Loucy (cell line): ENCODE measurements around the gene NTSR2.

Experiments
- H2AFZ ChIP-seq: fragments of 200-600 bp; sonication (generic); 2 replicates; pipeline ENCODE4 v1.6.0; 2016; ENCODE audit warnings: antibody characterized with exemption, mild to moderate bottlenecking, low read length, moderate library complexity
- H3F3A ChIP-seq: fragments of 200-600 bp; 2 replicates; pipeline ENCODE4 v1.6.0; 2016; ENCODE audit warnings: antibody characterized with exemption, low read depth, mild to moderate bottlenecking
- H3K27me3 ChIP-seq: fragments of 200-600 bp; sonication (generic); 2 replicates; pipeline ENCODE4 v1.6.1; 2014; ENCODE audit warnings: low read length, mild to moderate bottlenecking; ENCODE audit not compliant: insufficient read depth, poor library complexity, severe bottlenecking
- H3K36me3 ChIP-seq: fragments of 200-600 bp; sonication (generic); 2 replicates; pipeline ENCODE4 v1.6.1; 2016; ENCODE audit warnings: low read length; ENCODE audit not compliant: insufficient read depth
- H3K4me1 ChIP-seq: fragments of 200-600 bp; sonication (generic); 2 replicates; pipeline ENCODE4 v1.5.1; 2014; ENCODE audit warnings: low read length, mild to moderate bottlenecking; ENCODE audit not compliant: insufficient read depth, poor library complexity, severe bottlenecking
- H3K4me2 ChIP-seq: fragments of 200-600 bp; sonication (generic); 2 replicates; pipeline ENCODE4 v1.6.0; 2014; ENCODE audit warnings: antibody characterized with exemption, low read length, low read depth, mild to moderate bottlenecking; ENCODE audit not compliant: poor library complexity, severe bottlenecking
- H3K4me3 ChIP-seq: fragments of 200-600 bp; sonication (generic); 2 replicates; pipeline ENCODE4 v1.5.1; 2014; ENCODE audit warnings: low read length, mild to moderate bottlenecking, mixed read lengths; ENCODE audit not compliant: poor library complexity, severe bottlenecking
- H3K79me2 ChIP-seq: fragments of 200-600 bp; sonication (generic); 2 replicates; pipeline ENCODE4 v1.6.1; 2014; ENCODE audit warnings: low read length; ENCODE audit not compliant: insufficient read depth
- H3K9ac ChIP-seq: fragments of 200-600 bp; sonication (generic); 2 replicates; pipeline ENCODE4 v1.6.0; 2014; ENCODE audit warnings: mild to moderate bottlenecking, low read depth, low read length, moderate library complexity; ENCODE audit not compliant: poor library complexity, severe bottlenecking
- H3K9me2 ChIP-seq: fragments of 200-600 bp; sonication (generic); replicated peaks from 2 replicates; pipeline ENCODE4 v1.6.1; 2016; ENCODE audit warnings: low read depth, low read length, mixed read lengths
- H3K9me3 ChIP-seq: fragments of 200-600 bp; sonication (generic); 2 replicates; pipeline ENCODE4 v1.6.1; 2014; ENCODE audit warnings: mild to moderate bottlenecking, antibody characterized with exemption, low read length, low read depth; ENCODE audit not compliant: insufficient read depth
- H4K20me1 ChIP-seq: fragments of 200-600 bp; sonication (generic); 2 replicates; pipeline ENCODE4 v1.6.0; 2014; ENCODE audit warnings: antibody characterized with exemption, low read length, mild to moderate bottlenecking; ENCODE audit not compliant: insufficient read depth, poor library complexity, severe bottlenecking
- EZH2phosphoT487 ChIP-seq: fragments of 200-600 bp; IDR thresholded peaks from 2 replicates; pipeline ENCODE4 v1.6.1; 2018; ENCODE audit warnings: antibody characterized with exemption, mild to moderate bottlenecking, moderate library complexity, borderline replicate concordance
- TF ChIP-seq, protein P1 (sequence below): fragments of 200-600 bp; sonication (generic); conservative IDR thresholded peaks from 2 replicates; pipeline ENCODE4 v1.5.1; 2014; ENCODE audit warnings: mild to moderate bottlenecking, antibody characterized with exemption, low read length

Gene NTSR2

DNA sequence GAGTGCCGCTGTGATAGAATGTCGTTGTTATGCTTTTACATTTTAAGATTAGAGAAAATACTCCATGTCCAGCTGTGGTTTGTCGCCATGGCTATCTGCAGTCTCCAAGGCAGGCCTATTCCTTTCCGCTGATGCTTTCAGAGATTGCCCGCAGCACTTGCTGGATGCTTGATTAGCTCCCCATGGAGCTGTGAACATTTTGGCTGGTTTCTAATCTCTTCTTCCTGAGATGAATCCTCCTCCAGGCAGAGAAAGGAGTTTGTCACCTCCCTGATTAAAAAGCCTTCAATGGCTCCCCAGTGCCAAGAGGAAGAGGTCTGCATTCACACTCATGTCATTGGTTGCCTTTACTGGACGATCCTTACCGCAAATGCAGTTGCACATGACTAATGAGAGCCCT, 43.8 kb upstream of the NTSR2 start:
- Histone ChIP-seq H3K9me3 (no peaks in the 10 kb centered on the region), H3K79me2 (no peaks in the 10 kb centered on the region), H3K4me1 (peaks cover under 1% of the 10 kb centered on the region), H3K36me3 (no peaks in the 10 kb centered on the region), H3K9me2 (no peaks in the 10 kb centered on the region), H2AFZ (no peak overlapping the region), H3K9ac (no peak overlapping the region), H3K4me3 (no peak overlapping the region), H3F3A (no peaks in the 10 kb centered on the region), H4K20me1 (no peaks in the 10 kb centered on the region), H3K27me3 (no peaks in the 10 kb centered on the region), H3K4me2 (no peak overlapping the region)
- TF ChIP-seq, protein P1, sequence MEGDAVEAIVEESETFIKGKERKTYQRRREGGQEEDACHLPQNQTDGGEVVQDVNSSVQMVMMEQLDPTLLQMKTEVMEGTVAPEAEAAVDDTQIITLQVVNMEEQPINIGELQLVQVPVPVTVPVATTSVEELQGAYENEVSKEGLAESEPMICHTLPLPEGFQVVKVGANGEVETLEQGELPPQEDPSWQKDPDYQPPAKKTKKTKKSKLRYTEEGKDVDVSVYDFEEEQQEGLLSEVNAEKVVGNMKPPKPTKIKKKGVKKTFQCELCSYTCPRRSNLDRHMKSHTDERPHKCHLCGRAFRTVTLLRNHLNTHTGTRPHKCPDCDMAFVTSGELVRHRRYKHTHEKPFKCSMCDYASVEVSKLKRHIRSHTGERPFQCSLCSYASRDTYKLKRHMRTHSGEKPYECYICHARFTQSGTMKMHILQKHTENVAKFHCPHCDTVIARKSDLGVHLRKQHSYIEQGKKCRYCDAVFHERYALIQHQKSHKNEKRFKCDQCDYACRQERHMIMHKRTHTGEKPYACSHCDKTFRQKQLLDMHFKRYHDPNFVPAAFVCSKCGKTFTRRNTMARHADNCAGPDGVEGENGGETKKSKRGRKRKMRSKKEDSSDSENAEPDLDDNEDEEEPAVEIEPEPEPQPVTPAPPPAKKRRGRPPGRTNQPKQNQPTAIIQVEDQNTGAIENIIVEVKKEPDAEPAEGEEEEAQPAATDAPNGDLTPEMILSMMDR, result no peak
- no peak for TF ChIP-seq EZH2phosphoT487

DNA sequence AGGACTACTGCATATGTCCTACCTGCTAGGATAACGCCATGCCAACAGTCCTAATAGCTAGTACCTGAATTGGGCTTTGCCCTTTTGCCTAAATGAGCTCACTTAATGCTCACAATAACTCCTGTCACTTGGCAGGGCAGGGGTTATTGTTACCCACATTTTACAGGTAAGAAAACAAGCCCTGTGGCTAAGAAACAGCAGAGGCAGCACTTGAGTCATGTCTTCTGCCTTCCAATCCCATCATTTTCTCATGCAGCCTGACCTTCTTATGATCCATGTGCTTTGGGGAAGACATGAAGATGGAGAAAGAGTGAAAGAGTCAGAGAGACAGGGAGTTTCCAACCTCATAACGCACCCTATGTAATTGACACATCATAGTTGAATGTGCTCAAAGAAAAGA, 42.9 kb upstream of the NTSR2 start:
- Histone ChIP-seq H4K20me1 (no peaks in the 10 kb centered on the region), H2AFZ (no peak overlapping the region), H3K27me3 (no peaks in the 10 kb centered on the region), H3K9ac (no peak overlapping the region), H3K9me2 (no peaks in the 10 kb centered on the region), H3K9me3 (no peaks in the 10 kb centered on the region), H3K79me2 (no peaks in the 10 kb centered on the region), H3K4me2 (no peak overlapping the region), H3K4me1 (no peaks in the 10 kb centered on the region), H3K4me3 (no peak overlapping the region), H3K36me3 (no peaks in the 10 kb centered on the region), H3F3A (no peaks in the 10 kb centered on the region)
- TF ChIP-seq, protein P1, result no peak
- no peak for TF ChIP-seq EZH2phosphoT487

DNA sequence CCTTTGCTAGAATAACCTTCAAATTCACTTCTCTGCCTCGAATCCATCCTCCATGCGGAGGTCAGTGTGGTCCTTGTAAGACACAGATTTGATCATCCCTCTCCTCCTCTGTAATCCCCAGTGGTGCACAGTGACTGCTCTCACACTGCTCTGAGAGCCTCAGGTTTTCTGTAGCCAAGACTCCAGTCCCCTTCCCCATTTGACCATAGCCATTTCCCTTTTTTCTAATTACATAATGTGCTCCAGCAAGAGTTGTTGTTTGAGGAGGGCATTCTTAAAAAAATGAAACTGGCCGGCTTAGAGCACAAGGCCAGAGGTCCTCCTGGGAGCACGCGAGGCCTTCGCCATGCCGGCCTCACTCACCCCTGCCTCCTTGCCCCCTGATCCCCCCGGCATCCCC, 41.8 kb upstream of the NTSR2 start:
- Histone ChIP-seq H3K36me3 (no peaks in the 10 kb centered on the region), H3K9ac (no peak overlapping the region), H3K4me3 (no peak overlapping the region), H2AFZ (no peak overlapping the region), H3K4me1 (peaks cover 4% of the 10 kb centered on the region), H3F3A (no peaks in the 10 kb centered on the region), H3K9me3 (no peaks in the 10 kb centered on the region), H3K79me2 (no peaks in the 10 kb centered on the region), H3K27me3 (no peaks in the 10 kb centered on the region), H4K20me1 (no peaks in the 10 kb centered on the region), H3K9me2 (no peaks in the 10 kb centered on the region), H3K4me2 (no peak overlapping the region)
- TF ChIP-seq, protein P1, result no peak
- no peak for TF ChIP-seq EZH2phosphoT487
